A549 treated with ZK216348 at 1 μM for 4 hours (cell line): ENCODE results near the gene DPYSL4. TPM values are rescaled to one million over a fixed set of nuclear protein-coding genes. Genes with fewer than 3 reads are reported as not detected.

Source experiments
- total RNA-seq: library from RNA; stranded (reverse); fragments of 200-300 nt; extraction: Qiagen RNA extraction; gene quantifications from 5 replicates; pipeline ENCODE4 v1.2.3, GENCODE V29; 2022; ENCODE audit warnings: low read depth

The DPYSL4 gene
- 12.5 to 21.5 TPM (median 19.3 TPM) in 5 replicates for total RNA-seq

GRCh38 chr10:132186488-132187429 is at the start of gene DPYSL4:
Gene DPYSL4 (plus strand): TSS chr10:132186948. CDS start chr10:132187064, 116 bp downstream.

Other genes with a start within 250 kb of the DPYSL4 start
- gene BNIP3, start 205.0 kb upstream of the DPYSL4 start, total RNA-seq, result 40.6 to 52.0 TPM (median 46.2 TPM) in 5 replicates
- 1.2 to 1.5 TPM (median 1.5 TPM) in 5 replicates for gene JAKMIP3, start 121.0 kb upstream of the DPYSL4 start, total RNA-seq
- 31.0 to 54.2 TPM (median 48.5 TPM) in 5 replicates for gene STK32C, start 121.0 kb downstream of the DPYSL4 start, total RNA-seq
- gene LRRC27, start 145.2 kb downstream of the DPYSL4 start, total RNA-seq, result 5.9 to 7.6 TPM (median 6.1 TPM) in 5 replicates
- gene PWWP2B, start 210.3 kb downstream of the DPYSL4 start, total RNA-seq, result 7.0 to 19.1 TPM (median 17.3 TPM) in 5 replicates